22Rv1 (cell line): Measurements from ENCODE around the gene NAPA.

Experiments used
- CTCF ChIP-seq: fragments of 450-650 bp; IDR thresholded peaks from 2 replicates; pipeline ENCODE4 v1.5.1; 2017; ENCODE audit warnings: mild to moderate bottlenecking
- ZFX ChIP-seq: fragments of 450-650 bp; IDR thresholded peaks from 2 replicates; pipeline ENCODE4 v1.6.1; 2017; ENCODE audit warnings: antibody characterized with exemption, borderline replicate concordance

GRCh38 chr19:47483800-47484690, 30.8 kb downstream of the NAPA start, which contains the start of gene KPTN:
- peak; percentile 97 for TF ChIP-seq CTCF
- TF ChIP-seq ZFX = no peak
